HepG2 (cell line): ENCODE results near the gene NCOA7. TPM values are rescaled to one million over a fixed set of nuclear protein-coding genes. Genes with fewer than 3 reads are reported as not detected.

Source experiments
- ATAC-seq: fragments of 200-7000 bp; cut with Tn5 transposase; 3 replicates; pipeline ENCODE4 v1.9.1; 2020; ENCODE audit warnings: mild to moderate bottlenecking, moderate library complexity
- BruUV-seq: library from RNA; stranded (reverse); fragments of 400-500 nt; replicated peaks from 2 replicates; lab custom pipeline; 2021; lab: Mats Ljungman, UMichigan
- CTCF ChIA-PET: fragments of 300-600 bp; formaldehyde crosslinking; extraction: SDS; loops from one replicate; lab custom pipeline; 2021; ENCODE audit warnings: low total read pairs, inconsistent platforms, low intra/inter-chr PET ratio; lab: Yijun Ruan, JAX
- POLR2A ChIA-PET: fragments of 350-600 bp; sonication (Branson Sonifier 250); formaldehyde crosslinking; loops from one replicate; lab custom pipeline; 2020; ENCODE audit warnings: antibody characterized with exemption, inconsistent platforms; lab: Yijun Ruan, JAX
- DNase-seq: peaks from one replicate; pipeline ENCODE4 v3.0.0-alpha.2; 2015; ENCODE audit warnings: low spot score
- FAIRE-seq: peaks from 3 replicates; lab custom pipeline; 2011; peaks lifted over from hg19 to GRCh38; lab: Jason Lieb, UNC
- H2AFZ ChIP-seq: one replicate; pipeline ENCODE4 v1.6.1; 2011; ENCODE audit warnings: low read length, inconsistent platforms
- H3K27ac ChIP-seq: fragments of 300-600 bp; 3 replicates; pipeline ENCODE4 v1.8.0; 2011; ENCODE audit warnings: mixed run types, mild to moderate bottlenecking, mixed read lengths, low read length, inconsistent platforms; ENCODE audit not compliant: insufficient read depth; ENCODE audit errors: extremely low read length
- H3K27me3 ChIP-seq, 2 experiments: fragments of 200-600 bp in 1 of 2; 2 replicates in 1 of 2; 3 replicates in 1 of 2; pipeline versions ENCODE4 v1.6.0 to v1.8.0; 2011; ENCODE audit warnings: low read length in 2 of 2, mild to moderate bottlenecking in 2 of 2, moderate library complexity in 2 of 2, inconsistent platforms in 1 of 2; ENCODE audit not compliant: insufficient read depth in 2 of 2, control insufficient read depth in 1 of 2
- H3K36me3 ChIP-seq, 2 experiments: fragments of 200-600 bp in 1 of 2; replicated peaks in 1 of 2; 2 replicates in 1 of 2; 3 replicates in 1 of 2; pipeline versions ENCODE4 v1.5.1 to v1.8.0; 2011; ENCODE audit warnings: low read length in 2 of 2, inconsistent platforms in 1 of 2; ENCODE audit not compliant: insufficient read depth in 2 of 2, control insufficient read depth in 1 of 2
- H3K4me1 ChIP-seq: 2 replicates; pipeline ENCODE4 v1.5.1; 2012; ENCODE audit warnings: low read length, inconsistent platforms; ENCODE audit not compliant: insufficient read depth
- H3K4me2 ChIP-seq: 2 replicates; pipeline ENCODE4 v1.6.0; 2011; ENCODE audit warnings: low read depth, low read length, inconsistent platforms
- H3K4me3 ChIP-seq, 3 experiments: fragments of 200-600 bp in 1 of 3; sonication (generic), shearing (Covaris generic) in 1 of 3; replicated peaks in 1 of 3; 2 replicates each; pipeline ENCODE4 v1.5.1; 2011 to 2016; ENCODE audit warnings: low read length in 3 of 3, inconsistent platforms in 2 of 3, low read depth in 2 of 3, mild to moderate bottlenecking in 2 of 3, control low read depth in 1 of 3, mixed read lengths in 1 of 3; ENCODE audit not compliant: insufficient read depth in 1 of 3
- H3K79me2 ChIP-seq: one replicate; pipeline ENCODE4 v1.6.1; 2011; ENCODE audit warnings: low read length, inconsistent platforms; ENCODE audit not compliant: insufficient read depth
- H3K9ac ChIP-seq: 2 replicates; pipeline ENCODE4 v1.6.0; 2011; ENCODE audit warnings: mild to moderate bottlenecking, low read depth, low read length, inconsistent platforms; ENCODE audit not compliant: insufficient read depth
- H3K9me3 ChIP-seq: 2 replicates; pipeline ENCODE4 v1.5.1; 2012; ENCODE audit warnings: mild to moderate bottlenecking, low read length
- H4K20me1 ChIP-seq: 2 replicates; pipeline ENCODE4 v1.6.0; 2011; ENCODE audit warnings: inconsistent platforms, mild to moderate bottlenecking, low read length, moderate library complexity; ENCODE audit not compliant: insufficient read depth
- CBX5 ChIP-seq: sonication (generic); formaldehyde crosslinking; IDR thresholded peaks from 2 replicates; pipeline ENCODE4 v1.4.0; 2020; ENCODE audit warnings: missing genetic modification reagents, borderline replicate concordance
- CREB1 ChIP-seq, 2 experiments: fragments of 450-650 bp in 1 of 2; IDR thresholded peaks; 2 replicates each; pipeline ENCODE4 v1.6.1; 2016 to 2017; ENCODE audit warnings: control low read depth in 1 of 2, mild to moderate bottlenecking in 1 of 2, missing compliant biosample characterization in 1 of 2, missing genetic modification characterization in 1 of 2
- ETV5 ChIP-seq: IDR thresholded peaks from 2 replicates; pipeline ENCODE4 v1.6.1; 2018; ENCODE audit warnings: missing biosample characterization, missing genetic modification reagents, inconsistent platforms, borderline replicate concordance
- FOXA3 ChIP-seq: IDR thresholded peaks from 2 replicates; pipeline ENCODE4 v1.6.1; 2016; ENCODE audit warnings: missing genetic modification reagents, missing compliant biosample characterization
- GLI4 ChIP-seq: sonication (generic); formaldehyde crosslinking; IDR thresholded peaks from 2 replicates; pipeline ENCODE4 v1.5.1; 2020; ENCODE audit warnings: missing genetic modification reagents, mild to moderate bottlenecking, moderate library complexity, borderline replicate concordance
- NFYC ChIP-seq: IDR thresholded peaks from 2 replicates; pipeline ENCODE4 v1.6.1; 2016; ENCODE audit warnings: missing genetic modification reagents, missing compliant biosample characterization
- RELA ChIP-seq: sonication (generic); formaldehyde crosslinking; IDR thresholded peaks from 2 replicates; pipeline ENCODE4 v1.4.0; 2020; ENCODE audit warnings: missing genetic modification reagents
- REPIN1 ChIP-seq: sonication (generic); formaldehyde crosslinking; IDR thresholded peaks from 2 replicates; pipeline ENCODE4 v1.8.0; 2022; ENCODE audit warnings: missing genetic modification reagents, low read depth, mild to moderate bottlenecking, borderline replicate concordance
- SCMH1 ChIP-seq: sonication (generic); formaldehyde crosslinking; IDR thresholded peaks from 2 replicates; pipeline ENCODE4 v1.9.0; 2021; ENCODE audit warnings: missing genetic modification reagents, mild to moderate bottlenecking, borderline replicate concordance
- SKI ChIP-seq: fragments of 450-650 bp; IDR thresholded peaks from one replicate; pipeline ENCODE4 v1.6.1; 2018; ENCODE audit warnings: mild to moderate bottlenecking; ENCODE audit not compliant: partially characterized antibody
- SP4 ChIP-seq: sonication (generic); formaldehyde crosslinking; IDR thresholded peaks from 2 replicates; pipeline ENCODE4 v1.8.1; 2023; ENCODE audit warnings: mild to moderate bottlenecking, missing genetic modification reagents
- TRIM24 ChIP-seq: sonication (generic); formaldehyde crosslinking; IDR thresholded peaks from 2 replicates; pipeline ENCODE4 v1.8.0; 2022; ENCODE audit warnings: mild to moderate bottlenecking, missing genetic modification reagents
- ZBTB38 ChIP-seq: sonication (generic); formaldehyde crosslinking; IDR thresholded peaks from 2 replicates; pipeline ENCODE4 v1.5.1; 2020; ENCODE audit warnings: mild to moderate bottlenecking, missing genetic modification reagents
- ZFAT ChIP-seq: sonication (generic); formaldehyde crosslinking; conservative IDR thresholded peaks from 2 replicates; pipeline ENCODE4 v1.8.1; 2023; ENCODE audit warnings: missing genetic modification reagents, inconsistent platforms
- ZFX ChIP-seq: sonication (generic); formaldehyde crosslinking; IDR thresholded peaks from 2 replicates; pipeline ENCODE4 v1.4.0; 2020; ENCODE audit warnings: mild to moderate bottlenecking, low read depth, missing genetic modification reagents, moderate library complexity
- ZMYM3 ChIP-seq: sonication (generic); formaldehyde crosslinking; IDR thresholded peaks from 2 replicates; pipeline ENCODE4 v1.5.1; 2020; ENCODE audit warnings: mild to moderate bottlenecking, missing genetic modification reagents
- ZNF225 ChIP-seq: sonication (generic); formaldehyde crosslinking; IDR thresholded peaks from 2 replicates; pipeline ENCODE4 v1.4.0; 2020; ENCODE audit warnings: mild to moderate bottlenecking, missing genetic modification reagents
- ZNF292 ChIP-seq: sonication (generic); formaldehyde crosslinking; IDR thresholded peaks from 2 replicates; pipeline ENCODE4 v1.8.1; 2022; ENCODE audit warnings: mild to moderate bottlenecking, low read depth, missing genetic modification reagents, borderline replicate concordance
- ZNF569 ChIP-seq: sonication (generic); formaldehyde crosslinking; IDR thresholded peaks from 2 replicates; pipeline ENCODE4 v1.5.0; 2020; ENCODE audit warnings: mild to moderate bottlenecking, missing genetic modification reagents, moderate library complexity, borderline replicate concordance
- ZNF577 ChIP-seq: sonication (generic); formaldehyde crosslinking; IDR thresholded peaks from 2 replicates; pipeline ENCODE4 v1.4.0; 2020; ENCODE audit warnings: mild to moderate bottlenecking, low read depth, missing genetic modification reagents, borderline replicate concordance
- WGBS: methylation state at CpG from one replicate; pipeline ENCODE4 v1.1.6; 2017; ENCODE audit warnings: low lambda C conversion rate; 5-methylcytosine and 5-hydroxymethylcytosine counted together
- in situ Hi-C: cut with HindIII; loops from 2 replicates; pipeline ENCODE4 v1.10.0; 2017; ENCODE audit warnings: low pct_unique_long_range_greater_than_20kb; ENCODE audit not compliant: extremely low pct_ligation_motif_present
- intact Hi-C: fragments of 100-400 bp; cut with micrococcal nuclease; formaldehyde crosslinking; loops from one replicate; pipeline ENCODE4 v1.10.0; 2022; ENCODE audit not compliant: unreplicated experiment
- polyA plus RNA-seq, 8 experiments: library from polyadenylated mRNA; depleted of rRNA in 3 of 8; stranded (reverse) in 7 of 8; unstranded in 1 of 8; fragments of >200 nt; fragmentation: Illumina TruSeq in 4 of 8; extraction: Trizol in 4 of 8; gene quantifications; 2 replicates each; pipeline versions ENCODE4 v1.2.1 to v1.2.3, GENCODE V29; 2011 to 2016; ENCODE audit warnings: low read depth in 4 of 8, missing spikeins in 1 of 8, mixed read lengths in 1 of 8; ENCODE audit not compliant: insufficient read depth in 1 of 8
- total RNA-seq, 5 experiments: library from RNA; depleted of rRNA; stranded (reverse); fragments of >200 nt; fragmentation: Illumina TruSeq; extraction: Trizol; gene quantifications; 2 replicates each; pipeline ENCODE4 v1.2.3, GENCODE V29; 2016; ENCODE audit warnings: low read depth in 1 of 5
- TF ChIP-seq, protein P1 (sequence below): sonication (generic); formaldehyde crosslinking; IDR thresholded peaks from 2 replicates; pipeline ENCODE4 v1.8.1; 2023; ENCODE audit warnings: missing genetic modification reagents, mild to moderate bottlenecking, borderline replicate concordance
- TF ChIP-seq, protein P2 (sequence below): sonication (generic); formaldehyde crosslinking; IDR thresholded peaks from 2 replicates; pipeline ENCODE4 v1.4.0; 2020; ENCODE audit warnings: mild to moderate bottlenecking, missing genetic modification reagents

Gene NCOA7
- total and polyA plus RNA-seq, 2 of the 13 experiments (the other 11 are each of a cell fraction or from before 2014, with no cell fraction given): 13.6 to 20.8 TPM

DNA sequence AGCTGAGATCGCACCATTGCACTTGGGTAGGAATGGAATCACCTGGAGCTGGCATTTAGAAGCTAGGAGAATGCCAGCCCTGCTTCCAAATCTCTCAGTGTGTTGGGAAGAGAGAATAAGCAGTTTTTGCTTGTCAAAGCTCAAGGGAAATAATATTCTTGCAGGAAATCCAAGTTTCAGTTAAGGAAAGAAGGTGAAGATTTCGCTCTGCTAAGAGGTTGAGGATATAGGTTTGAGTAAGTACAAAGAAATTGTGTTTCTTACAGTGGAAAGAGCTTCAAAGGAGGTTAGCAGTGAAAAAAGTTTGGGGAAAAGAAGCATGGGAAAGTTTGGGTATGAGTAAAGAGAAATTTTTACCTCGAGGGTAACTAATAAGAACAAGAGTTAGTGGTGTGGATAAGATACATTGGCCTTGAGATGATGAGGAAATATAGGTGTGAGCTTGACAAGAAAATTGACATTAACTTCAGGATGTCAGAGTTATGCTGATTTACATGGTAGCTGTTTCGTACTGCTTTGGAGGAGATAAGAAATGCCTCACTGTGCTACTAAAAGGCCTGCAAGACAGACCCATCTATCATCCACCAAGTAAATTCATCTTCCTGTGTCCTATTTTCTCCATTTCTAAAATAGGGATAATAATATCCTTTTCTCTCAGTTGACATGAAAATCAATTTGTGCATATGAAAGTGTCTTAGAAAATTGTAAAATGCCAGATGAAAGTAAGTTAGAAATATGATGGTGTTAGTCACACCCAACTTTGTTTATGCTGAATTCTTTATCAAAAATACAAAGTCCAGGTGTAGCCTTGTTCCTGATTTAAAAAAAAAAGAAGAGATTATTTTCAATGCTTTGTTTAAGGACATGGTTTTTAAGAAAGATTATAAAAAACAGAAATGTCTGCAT is 153.0 kb downstream of the NCOA7 start (continued):
- peak; percentile 13; the same call in 1 of the 2 replicates for TF ChIP-seq ZFX (CRISPR knock-in tag)

DNA sequence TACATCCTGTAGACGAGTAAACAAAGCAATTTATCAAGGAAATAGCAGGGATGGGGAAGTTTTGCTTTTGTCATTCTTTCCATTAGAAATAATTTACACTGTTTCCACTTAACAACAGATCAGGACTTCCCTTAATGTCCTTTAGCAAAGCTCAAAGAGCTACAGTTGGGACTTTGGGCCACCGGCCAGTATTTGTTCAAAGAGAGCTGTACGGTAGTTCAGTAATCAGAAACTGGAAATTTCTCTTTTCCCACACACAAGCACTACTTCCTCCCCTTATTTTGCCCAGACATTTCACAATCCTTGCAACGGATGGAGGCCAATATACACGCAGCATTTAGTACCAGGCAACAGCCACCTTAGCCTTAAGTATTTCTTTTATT is 153.7 kb downstream of the NCOA7 start:
- ChIA-PET CTCF (no interaction called here), POLR2A (interaction anchor here (1.1 to 5.4 kb wide), 6 partner anchors 8 to 44 kb away, joined by 3 to 48 read pairs (median 12); partner anchors contain the start of genes HINT3 and TRMT11)
- no TSS peak for BruUV-seq
- Histone ChIP-seq H3K79me2 (no peaks in the 10 kb centered on the region), H3K9me3 (no peaks in the 10 kb centered on the region), H3K4me2 (peak overlapping the region; percentile 71), H3K4me3 (peak overlapping the region in 2 of 3 experiments; percentile 35 to 56; a peak in 3 of 6 replicates), H4K20me1 (no peaks in the 10 kb centered on the region), H3K4me1 (peaks cover 85% of the 10 kb centered on the region), H2AFZ (peak overlapping the region; percentile 12), H3K27me3 (no peaks in the 10 kb centered on the region), H3K27ac (peak overlapping the region; percentile 92), H3K36me3 (no peaks in the 10 kb centered on the region), H3K9ac (peak overlapping the region; percentile 50)
- under 1% methylated on average over 5 of the region's 5 CpGs for WGBS
- peak; percentile 98 for DNase-seq
- in situ Hi-C loops (no loop called here), intact Hi-C loops (loop anchor here (1.0 kb wide), 1 partner anchor 25 kb away; no protein-coding TSS in a partner anchor)
- peak; percentile 96 for ATAC-seq
- peak; percentile 85 for FAIRE-seq
- 0 out of 2 replicates have a peak, but pooled peaks have one; percentile 29 for TF ChIP-seq ZNF292 (CRISPR knock-in tag)
- TF ChIP-seq, protein P1, sequence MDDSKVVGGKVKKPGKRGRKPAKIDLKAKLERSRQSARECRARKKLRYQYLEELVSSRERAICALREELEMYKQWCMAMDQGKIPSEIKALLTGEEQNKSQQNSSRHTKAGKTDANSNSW (CRISPR knock-in tag): no peak
- peak; percentile 29; the same call in 1 of the 2 replicates for TF ChIP-seq NFYC (CRISPR knock-in tag)
- peak; percentile 35 for TF ChIP-seq SKI
- TF ChIP-seq ZMYM3 (CRISPR knock-in tag): no peak
- peak; percentile 95 for TF ChIP-seq ETV5 (CRISPR knock-in tag)
- no peak for TF ChIP-seq GLI4 (CRISPR knock-in tag)
- TF ChIP-seq ZBTB38 (CRISPR knock-in tag): no peak
- peak; percentile 76 for TF ChIP-seq FOXA3 (CRISPR knock-in tag)
- TF ChIP-seq CBX5 (CRISPR knock-in tag): no peak
- TF ChIP-seq TRIM24: peak; percentile 58; the same call in 1 of the 2 replicates
- TF ChIP-seq CREB1 (IDR thresholded peaks at IDR 0.05): no peak
- TF ChIP-seq CREB1 (CRISPR knock-in tag; IDR thresholded peaks at IDR 0.05): peak; percentile 75
- TF ChIP-seq SCMH1: no peak
- no peak for TF ChIP-seq ZNF569 (CRISPR knock-in tag)
- 0 out of 2 replicates have a peak, but pooled peaks have one; percentile 61 for TF ChIP-seq RELA
- TF ChIP-seq, protein P2, sequence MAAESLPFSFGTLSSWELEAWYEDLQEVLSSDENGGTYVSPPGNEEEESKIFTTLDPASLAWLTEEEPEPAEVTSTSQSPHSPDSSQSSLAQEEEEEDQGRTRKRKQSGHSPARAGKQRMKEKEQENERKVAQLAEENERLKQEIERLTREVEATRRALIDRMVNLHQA (CRISPR knock-in tag): no peak
- no peak for TF ChIP-seq SP4 (CRISPR knock-in tag)
- TF ChIP-seq ZNF225 (CRISPR knock-in tag): no peak
- no peak for TF ChIP-seq ZFAT (CRISPR knock-in tag)
- peak; percentile 51; the same call in 1 of the 2 replicates for TF ChIP-seq REPIN1 (CRISPR knock-in tag)
- TF ChIP-seq ZNF577 (CRISPR knock-in tag): no peak
